IMR-90 (cell line): ENCODE results near the gene BANP. TPM values are rescaled to one million over a fixed set of nuclear protein-coding genes. Genes with fewer than 3 reads are reported as not detected.
"Not testable (repeated sequence)": the region's sequence is repeated elsewhere in the genome, so short reads cannot be mapped to it uniquely, and the experiment has no call there.

Source experiments
- ATAC-seq: fragments of 200-7000 bp; cut with Tn5 transposase; 2 replicates; pipeline ENCODE4 v1.9.1; 2020; ENCODE audit warnings: low read depth, mild to moderate bottlenecking, moderate library complexity
- BruUV-seq: library from RNA; stranded (reverse); fragments of 400-500 nt; replicated peaks from 2 replicates; lab custom pipeline; 2021; lab: Mats Ljungman, UMichigan
- CTCF ChIA-PET: fragments of 300-600 bp; formaldehyde crosslinking; extraction: SDS; loops from one replicate; lab custom pipeline; 2021; ENCODE audit warnings: antibody characterized with exemption; lab: Yijun Ruan, JAX
- POLR2A ChIA-PET: fragments of 300-600 bp; sonication (Branson Sonifier 250); formaldehyde crosslinking; loops from one replicate; lab custom pipeline; 2022; ENCODE audit warnings: antibody characterized with exemption; ENCODE audit not compliant: unreplicated experiment; lab: Charles Lee
- DNase-seq: peaks from one replicate; pipeline ENCODE4 v3.0.0; 2013
- H2AFZ ChIP-seq: replicated peaks from 2 replicates; pipeline ENCODE3; 2013; ENCODE audit warnings: low read length, mild to moderate bottlenecking; ENCODE audit not compliant: poor library complexity
- H2AK5ac ChIP-seq: 2 replicates; pipeline ENCODE4 v1.6.1; 2013; ENCODE audit warnings: low read depth, low read length, inconsistent platforms
- H2AK9ac ChIP-seq: replicated peaks from 2 replicates; pipeline ENCODE3; 2013; ENCODE audit warnings: mild to moderate bottlenecking, low read depth, low read length, moderate library complexity; ENCODE audit not compliant: poor library complexity
- H2BK120ac ChIP-seq: 2 replicates; pipeline ENCODE4 v1.6.1; 2013; ENCODE audit warnings: low read depth, low read length, inconsistent platforms
- H2BK15ac ChIP-seq: 3 replicates; pipeline ENCODE4 v1.6.1; 2013; ENCODE audit warnings: low read depth, low read length, inconsistent platforms
- H2BK20ac ChIP-seq: 2 replicates; pipeline ENCODE4 v1.6.1; 2013; ENCODE audit warnings: low read depth, mild to moderate bottlenecking, inconsistent platforms, low read length, moderate library complexity
- H2BK5ac ChIP-seq: 2 replicates; pipeline ENCODE4 v1.6.1; 2013; ENCODE audit warnings: mild to moderate bottlenecking, low read depth, low read length, inconsistent platforms; ENCODE audit not compliant: poor library complexity, severe bottlenecking
- H3K14ac ChIP-seq: replicated peaks from 2 replicates; pipeline ENCODE4 v1.6.1; 2013; ENCODE audit warnings: low read depth, low read length, inconsistent platforms
- H3K18ac ChIP-seq: 2 replicates; pipeline ENCODE4 v1.6.1; 2013; ENCODE audit warnings: low read depth, low read length, control low read depth
- H3K23ac ChIP-seq: 2 replicates; pipeline ENCODE4 v1.6.1; 2013; ENCODE audit warnings: low read depth, low read length, inconsistent platforms
- H3K27ac ChIP-seq: 2 replicates; pipeline ENCODE4 v1.5.1; 2013; ENCODE audit warnings: mild to moderate bottlenecking, control low read depth, low read length; ENCODE audit not compliant: insufficient read depth
- H3K27me3 ChIP-seq: 2 replicates; pipeline ENCODE4 v1.6.1; 2013; ENCODE audit warnings: low read length; ENCODE audit not compliant: control insufficient read depth, insufficient read depth
- H3K36me3 ChIP-seq: 2 replicates; pipeline ENCODE4 v1.6.1; 2013; ENCODE audit warnings: low read length, mixed read lengths; ENCODE audit not compliant: control insufficient read depth, insufficient read depth
- H3K4ac ChIP-seq: 2 replicates; pipeline ENCODE4 v1.6.1; 2013; ENCODE audit warnings: low read depth, low read length, inconsistent platforms
- H3K4me1 ChIP-seq: 2 replicates; pipeline ENCODE4 v1.6.1; 2013; ENCODE audit warnings: low read length, mixed read lengths; ENCODE audit not compliant: control insufficient read depth, insufficient read depth
- H3K4me2 ChIP-seq: 2 replicates; pipeline ENCODE4 v1.6.1; 2013; ENCODE audit warnings: low read depth, mild to moderate bottlenecking, control low read depth, low read length, moderate library complexity
- H3K4me3 ChIP-seq: 2 replicates; pipeline ENCODE4 v1.5.1; 2013; ENCODE audit warnings: low read depth, mild to moderate bottlenecking, control low read depth, low read length, moderate library complexity; ENCODE audit not compliant: insufficient read depth
- H3K56ac ChIP-seq: 2 replicates; pipeline ENCODE4 v1.6.1; 2013; ENCODE audit warnings: low read length, inconsistent platforms; ENCODE audit not compliant: insufficient read depth; ENCODE audit errors: extremely low read depth
- H3K79me1 ChIP-seq, 2 experiments: 2 replicates each; pipeline ENCODE4 v1.6.1; 2013; ENCODE audit warnings: low read length in 2 of 2, inconsistent platforms in 1 of 2, low read depth in 1 of 2
- H3K9ac ChIP-seq: 2 replicates; pipeline ENCODE4 v1.6.1; 2013; ENCODE audit warnings: low read depth, low read length, control low read depth
- H3K9me1 ChIP-seq: 2 replicates; pipeline ENCODE4 v1.6.1; 2013; ENCODE audit warnings: low read length, inconsistent platforms; ENCODE audit not compliant: insufficient read depth
- H3K9me3 ChIP-seq: 2 replicates; pipeline ENCODE4 v1.6.1; 2013; ENCODE audit warnings: low read length; ENCODE audit not compliant: control insufficient read depth, insufficient read depth
- H4K20me1 ChIP-seq: 2 replicates; pipeline ENCODE4 v1.6.1; 2013; ENCODE audit warnings: low read length, inconsistent platforms; ENCODE audit not compliant: insufficient read depth
- H4K5ac ChIP-seq: 2 replicates; pipeline ENCODE4 v1.6.1; 2013; ENCODE audit warnings: mild to moderate bottlenecking, low read depth, low read length, control low read depth
- H4K8ac ChIP-seq, 2 experiments: 2 replicates each; pipeline ENCODE4 v1.6.1; 2013; ENCODE audit warnings: low read depth in 2 of 2, low read length in 2 of 2, control low read depth in 1 of 2, inconsistent platforms in 1 of 2
- H4K91ac ChIP-seq: 2 replicates; pipeline ENCODE4 v1.6.1; 2013; ENCODE audit warnings: low read depth, low read length, inconsistent platforms; ENCODE audit not compliant: insufficient read depth
- POLR2A ChIP-seq: IDR thresholded peaks from 2 replicates; pipeline ENCODE4 v1.6.1; 2012; ENCODE audit warnings: mild to moderate bottlenecking, low read depth, low read length
- RAD21 ChIP-seq: IDR thresholded peaks from 2 replicates; pipeline ENCODE4 v1.6.1; 2012; ENCODE audit warnings: low read length, improper control_type of control experiment
- SMC3 ChIP-seq: fragments of 150-350 bp; IDR thresholded peaks from 2 replicates; pipeline ENCODE4 v1.6.1; 2016; ENCODE audit warnings: low read depth, mild to moderate bottlenecking, antibody characterized with exemption, low read length, moderate library complexity
- WGBS, 2 experiments: methylation state at CpG; one replicate each; pipeline versions ENCODE4 v1.1.5 to v1.1.7; 2013; ENCODE audit warnings: missing lambda C conversion rate in 2 of 2; ENCODE audit not compliant: insufficient read length in 1 of 2; ENCODE audit errors: extremely low coverage in 2 of 2; 5-methylcytosine and 5-hydroxymethylcytosine counted together
- dilution Hi-C: fragments of 300-500 bp; cut with HindIII; formaldehyde crosslinking; loops from one replicate; pipeline ENCODE4 v1.14.3; 2018; ENCODE audit warnings: low sequenced_read_pairs; ENCODE audit not compliant: unreplicated experiment
- in situ Hi-C: fragments of 300-500 bp; cut with MboI; formaldehyde crosslinking; loops from 3 replicates; pipeline ENCODE4 v1.14.3; 2019; ENCODE audit warnings: low sequenced_read_pairs, inconsistent platforms, mixed read lengths
- intact Hi-C: fragments of 100-400 bp; cut with micrococcal nuclease; formaldehyde crosslinking; loops from 2 replicates; pipeline ENCODE4 v1.10.0; 2022
- polyA plus RNA-seq, 3 experiments: library from polyadenylated mRNA; depleted of rRNA; stranded (reverse); fragments of >200 nt; gene quantifications; 2 replicates each; pipeline ENCODE4 v1.2.3, GENCODE V29; 2012; ENCODE audit warnings: low replicate concordance in 1 of 3
- total RNA-seq: library from RNA; depleted of rRNA; stranded (reverse); fragments of >200 nt; gene quantifications from 2 replicates; pipeline ENCODE4 v1.2.3, GENCODE V29; 2012
- TF ChIP-seq, protein P1 (sequence below): conservative IDR thresholded peaks from 2 replicates; pipeline ENCODE4 v1.5.1; 2012; ENCODE audit warnings: mild to moderate bottlenecking, low read depth, low read length, improper control_type of control experiment

BANP gene
- total and polyA plus RNA-seq, 2 of the 4 experiments (the other 2 are of a cell fraction) = 17.4 to 17.9 TPM

DNA sequence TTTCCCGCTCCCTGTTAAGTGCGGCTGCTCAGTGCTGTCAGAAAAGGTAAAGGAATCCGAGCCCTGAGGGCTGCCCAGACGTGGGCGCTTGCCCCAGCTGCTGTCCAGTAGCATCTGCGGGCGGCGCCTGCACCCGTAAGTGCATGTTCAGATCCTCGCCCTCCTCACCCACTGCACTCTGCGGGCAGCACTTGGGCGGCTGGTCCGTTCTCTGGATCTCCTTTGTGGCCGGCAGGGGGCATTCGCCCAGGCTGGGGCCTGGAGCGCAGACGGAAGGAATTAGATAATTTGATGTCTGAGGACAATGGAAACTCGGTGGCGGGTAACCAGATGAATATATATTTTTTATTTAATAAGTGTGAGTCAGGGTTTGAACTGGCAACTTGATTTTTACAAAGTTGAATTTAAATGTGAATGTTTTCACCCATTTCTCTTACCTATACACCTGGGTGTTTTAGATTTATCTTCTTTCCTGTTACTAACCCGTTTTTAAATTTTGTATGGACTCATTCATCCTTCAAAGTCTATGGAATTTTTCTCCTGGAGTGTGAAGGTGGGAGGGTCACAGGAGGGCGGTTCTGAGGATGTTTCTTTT, 73.4 kb downstream of the BANP start:
- Histone ChIP-seq H3K4ac (peak overlapping the region; percentile 36), H3K79me1 (peaks cover 6 to 23% of the 10 kb centered on the region in 2 experiments; a peak in 3 of 4 replicates), H3K36me3 (peaks cover 12% of the 10 kb centered on the region; the same call in 1 of the 2 replicates), H4K91ac (0 out of 2 replicates have a peak overlapping the region, but pooled peaks have one; percentile 37), H3K27ac (peak overlapping the region; percentile 17; the same call in 1 of the 2 replicates), H4K5ac (peak overlapping the region; percentile 21; the same call in 1 of the 2 replicates), H2AFZ (peak overlapping the region; percentile 13), H2AK5ac (peak overlapping the region; percentile 50)
- CTCF ChIA-PET = interaction anchor here (0.9 kb wide), 1 partner anchor 10 kb away, joined by 3 read pairs; no protein-coding TSS in a partner anchor
- H3K4me3 ChIP-seq, H2BK15ac ChIP-seq, H3K4me2 ChIP-seq, H3K27me3 ChIP-seq, H4K8ac ChIP-seq, H3K9me3 ChIP-seq, H3K56ac ChIP-seq, H2AK9ac ChIP-seq, H2BK20ac ChIP-seq, H3K23ac ChIP-seq, H3K18ac ChIP-seq, H3K14ac ChIP-seq, H3K4me1 ChIP-seq, POLR2A ChIA-PET, H2BK120ac ChIP-seq, H4K20me1 ChIP-seq, H3K9me1 ChIP-seq, dilution Hi-C loops, BruUV-seq, in situ Hi-C loops, H2BK5ac ChIP-seq, H3K9ac ChIP-seq: not testable (repeated sequence)
- peak; percentile 54 for TF ChIP-seq SMC3
- 0 out of 2 replicates have a peak, but pooled peaks have one; percentile 1 for TF ChIP-seq POLR2A
- peak; percentile 56 for TF ChIP-seq RAD21
- TF ChIP-seq, protein P1, sequence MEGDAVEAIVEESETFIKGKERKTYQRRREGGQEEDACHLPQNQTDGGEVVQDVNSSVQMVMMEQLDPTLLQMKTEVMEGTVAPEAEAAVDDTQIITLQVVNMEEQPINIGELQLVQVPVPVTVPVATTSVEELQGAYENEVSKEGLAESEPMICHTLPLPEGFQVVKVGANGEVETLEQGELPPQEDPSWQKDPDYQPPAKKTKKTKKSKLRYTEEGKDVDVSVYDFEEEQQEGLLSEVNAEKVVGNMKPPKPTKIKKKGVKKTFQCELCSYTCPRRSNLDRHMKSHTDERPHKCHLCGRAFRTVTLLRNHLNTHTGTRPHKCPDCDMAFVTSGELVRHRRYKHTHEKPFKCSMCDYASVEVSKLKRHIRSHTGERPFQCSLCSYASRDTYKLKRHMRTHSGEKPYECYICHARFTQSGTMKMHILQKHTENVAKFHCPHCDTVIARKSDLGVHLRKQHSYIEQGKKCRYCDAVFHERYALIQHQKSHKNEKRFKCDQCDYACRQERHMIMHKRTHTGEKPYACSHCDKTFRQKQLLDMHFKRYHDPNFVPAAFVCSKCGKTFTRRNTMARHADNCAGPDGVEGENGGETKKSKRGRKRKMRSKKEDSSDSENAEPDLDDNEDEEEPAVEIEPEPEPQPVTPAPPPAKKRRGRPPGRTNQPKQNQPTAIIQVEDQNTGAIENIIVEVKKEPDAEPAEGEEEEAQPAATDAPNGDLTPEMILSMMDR = peak; percentile 47
- DNase-seq = peak; percentile 42
- peak; percentile 70 for ATAC-seq
- intact Hi-C loops = loop anchor here (10.0 kb wide), 1 partner anchor 360 kb away; the partner anchor contains the start of gene ZNF469
- WGBS, 2 experiments = 100% methylated on average over 1 of the region's 21 CpGs; no CpG with 5 or more reads in 1 of the 2 experiments
